ENCODE data around the gene ISG20L2.

DNA sequence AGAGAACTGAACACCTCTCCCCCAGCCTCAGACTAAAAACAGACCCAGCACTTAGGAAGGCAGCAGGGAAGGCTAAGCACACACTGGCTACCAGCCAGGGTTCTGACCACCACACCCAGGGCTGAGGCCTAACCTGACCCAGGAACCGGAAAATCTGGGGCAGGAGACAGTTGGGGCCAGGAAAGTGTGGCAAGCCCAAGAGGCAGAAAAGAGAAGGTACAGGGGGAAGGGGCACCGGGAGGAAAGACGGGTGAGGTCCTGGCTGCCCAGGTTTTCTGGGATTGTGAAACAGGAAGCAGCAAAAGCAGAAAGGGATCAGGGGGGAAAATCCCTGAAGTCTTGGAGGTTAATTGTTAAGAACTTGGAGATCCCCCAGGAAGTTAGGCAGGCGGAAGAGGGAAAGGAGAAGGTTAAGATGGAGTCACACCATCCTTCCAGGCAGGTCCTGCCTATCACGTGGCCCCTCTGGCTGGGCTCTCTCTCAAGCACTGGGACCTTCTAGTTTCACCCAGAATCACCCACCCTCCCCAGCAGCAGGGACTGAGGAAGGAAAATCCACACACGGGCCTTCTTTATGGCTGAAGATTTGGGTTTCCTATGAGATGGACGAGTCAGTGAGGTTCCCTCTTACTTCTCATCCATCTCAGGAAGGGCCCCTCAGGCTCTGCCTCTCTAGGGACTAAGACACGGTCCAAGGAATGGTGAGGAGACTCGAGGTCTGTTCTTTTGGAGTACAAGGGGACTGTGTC lies 20.3 kb upstream of the ISG20L2 start:
- TF ChIP-seq, protein P1, sequence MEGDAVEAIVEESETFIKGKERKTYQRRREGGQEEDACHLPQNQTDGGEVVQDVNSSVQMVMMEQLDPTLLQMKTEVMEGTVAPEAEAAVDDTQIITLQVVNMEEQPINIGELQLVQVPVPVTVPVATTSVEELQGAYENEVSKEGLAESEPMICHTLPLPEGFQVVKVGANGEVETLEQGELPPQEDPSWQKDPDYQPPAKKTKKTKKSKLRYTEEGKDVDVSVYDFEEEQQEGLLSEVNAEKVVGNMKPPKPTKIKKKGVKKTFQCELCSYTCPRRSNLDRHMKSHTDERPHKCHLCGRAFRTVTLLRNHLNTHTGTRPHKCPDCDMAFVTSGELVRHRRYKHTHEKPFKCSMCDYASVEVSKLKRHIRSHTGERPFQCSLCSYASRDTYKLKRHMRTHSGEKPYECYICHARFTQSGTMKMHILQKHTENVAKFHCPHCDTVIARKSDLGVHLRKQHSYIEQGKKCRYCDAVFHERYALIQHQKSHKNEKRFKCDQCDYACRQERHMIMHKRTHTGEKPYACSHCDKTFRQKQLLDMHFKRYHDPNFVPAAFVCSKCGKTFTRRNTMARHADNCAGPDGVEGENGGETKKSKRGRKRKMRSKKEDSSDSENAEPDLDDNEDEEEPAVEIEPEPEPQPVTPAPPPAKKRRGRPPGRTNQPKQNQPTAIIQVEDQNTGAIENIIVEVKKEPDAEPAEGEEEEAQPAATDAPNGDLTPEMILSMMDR (IDR thresholded peaks at IDR 0.05) = no peak
- peak; percentile 37 for TF ChIP-seq POLR2A (IDR thresholded peaks at IDR 0.05)
- peak; percentile 44 for TF ChIP-seq POLR2AphosphoS5 (IDR thresholded peaks at IDR 0.05)

Measured in prostate gland (tissue), 2 donors.